Measurements from ENCODE around the gene MUC13.
"Not testable (repeated sequence)": the region's sequence is repeated elsewhere in the genome, so short reads cannot be mapped to it uniquely, and the experiment has no call there.

The MUC13 gene

DNA sequence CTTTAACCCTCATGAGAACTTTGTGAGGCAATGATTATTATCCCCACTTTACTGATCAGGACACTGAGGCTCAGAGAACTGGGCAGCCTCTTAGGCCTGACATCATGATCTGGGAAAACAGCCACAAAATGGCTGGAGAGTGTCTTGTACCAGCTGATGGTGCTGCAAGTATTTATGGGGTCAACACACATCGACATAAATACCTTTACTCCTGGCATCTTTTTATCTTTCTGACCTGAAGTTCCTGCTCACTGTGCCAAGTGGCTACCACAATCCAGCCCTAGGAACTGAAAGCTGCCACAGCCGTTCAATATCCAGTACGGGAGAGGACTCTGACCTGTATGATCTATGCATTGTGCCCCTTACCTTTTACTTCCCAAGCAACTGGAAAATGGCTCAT, 29.2 kb upstream of the MUC13 start:
- no peak overlapping the region for H3K27ac ChIP-seq
- no peak for TF ChIP-seq ZFX (IDR thresholded peaks at IDR 0.05; ENCODE audit: borderline replicate concordance)
- TF ChIP-seq, protein P1, sequence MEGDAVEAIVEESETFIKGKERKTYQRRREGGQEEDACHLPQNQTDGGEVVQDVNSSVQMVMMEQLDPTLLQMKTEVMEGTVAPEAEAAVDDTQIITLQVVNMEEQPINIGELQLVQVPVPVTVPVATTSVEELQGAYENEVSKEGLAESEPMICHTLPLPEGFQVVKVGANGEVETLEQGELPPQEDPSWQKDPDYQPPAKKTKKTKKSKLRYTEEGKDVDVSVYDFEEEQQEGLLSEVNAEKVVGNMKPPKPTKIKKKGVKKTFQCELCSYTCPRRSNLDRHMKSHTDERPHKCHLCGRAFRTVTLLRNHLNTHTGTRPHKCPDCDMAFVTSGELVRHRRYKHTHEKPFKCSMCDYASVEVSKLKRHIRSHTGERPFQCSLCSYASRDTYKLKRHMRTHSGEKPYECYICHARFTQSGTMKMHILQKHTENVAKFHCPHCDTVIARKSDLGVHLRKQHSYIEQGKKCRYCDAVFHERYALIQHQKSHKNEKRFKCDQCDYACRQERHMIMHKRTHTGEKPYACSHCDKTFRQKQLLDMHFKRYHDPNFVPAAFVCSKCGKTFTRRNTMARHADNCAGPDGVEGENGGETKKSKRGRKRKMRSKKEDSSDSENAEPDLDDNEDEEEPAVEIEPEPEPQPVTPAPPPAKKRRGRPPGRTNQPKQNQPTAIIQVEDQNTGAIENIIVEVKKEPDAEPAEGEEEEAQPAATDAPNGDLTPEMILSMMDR (IDR thresholded peaks at IDR 0.05) = no peak

DNA sequence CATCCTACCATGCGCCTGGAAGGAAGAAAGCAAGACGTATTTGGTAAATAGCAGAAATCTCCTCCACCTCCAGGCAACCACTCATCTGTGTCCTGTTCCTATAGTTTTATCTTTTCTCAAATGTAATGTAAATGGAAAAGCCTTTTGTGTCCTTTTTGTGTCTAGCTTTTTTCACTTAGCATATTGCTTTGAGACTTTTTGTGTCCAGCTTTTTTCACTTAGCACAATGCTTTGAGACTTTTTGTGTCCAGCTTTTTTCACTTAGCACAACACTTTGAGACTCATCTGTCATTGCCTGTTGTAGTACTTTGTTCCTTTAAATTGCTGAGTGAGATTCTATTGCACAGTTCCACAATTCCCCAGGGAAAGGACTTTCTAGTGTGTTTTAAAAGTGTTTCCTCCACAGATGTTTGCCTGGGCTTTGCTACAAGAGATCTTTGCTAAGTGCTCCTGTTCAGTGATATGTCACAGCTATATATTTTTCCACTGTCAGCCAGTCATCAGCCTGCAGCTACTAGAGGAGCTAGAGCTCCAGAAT, 27.9 kb upstream of the MUC13 start:
- TF ChIP-seq, protein P1 (IDR thresholded peaks at IDR 0.05) = no peak
- no peak for TF ChIP-seq ZFX (IDR thresholded peaks at IDR 0.05; ENCODE audit: borderline replicate concordance)
- H3K27ac ChIP-seq = no peak overlapping the region

DNA sequence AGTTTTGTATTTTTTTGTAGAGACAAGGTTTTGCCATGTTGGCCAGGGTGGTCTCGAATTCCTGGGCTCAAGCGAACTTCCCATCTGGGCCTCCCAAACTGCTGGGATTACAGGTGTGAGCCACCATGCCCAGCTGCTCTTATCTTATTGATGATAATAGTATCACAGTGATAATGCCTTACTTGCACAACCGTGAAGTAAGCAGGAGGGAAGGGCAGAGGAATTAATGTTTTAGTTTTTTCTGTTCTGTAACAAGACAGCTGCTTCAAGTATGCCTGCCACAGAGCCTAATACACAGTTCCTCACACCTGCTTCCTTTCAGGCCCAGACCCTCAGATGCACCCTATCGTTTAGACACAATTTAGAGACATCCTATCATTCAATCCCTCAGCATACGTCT, 26.1 kb upstream of the MUC13 start:
- no peak for TF ChIP-seq ZFX (IDR thresholded peaks at IDR 0.05; ENCODE audit: borderline replicate concordance)
- TF ChIP-seq, protein P1 (IDR thresholded peaks at IDR 0.05) = no peak
- no peak overlapping the region for H3K27ac ChIP-seq

DNA sequence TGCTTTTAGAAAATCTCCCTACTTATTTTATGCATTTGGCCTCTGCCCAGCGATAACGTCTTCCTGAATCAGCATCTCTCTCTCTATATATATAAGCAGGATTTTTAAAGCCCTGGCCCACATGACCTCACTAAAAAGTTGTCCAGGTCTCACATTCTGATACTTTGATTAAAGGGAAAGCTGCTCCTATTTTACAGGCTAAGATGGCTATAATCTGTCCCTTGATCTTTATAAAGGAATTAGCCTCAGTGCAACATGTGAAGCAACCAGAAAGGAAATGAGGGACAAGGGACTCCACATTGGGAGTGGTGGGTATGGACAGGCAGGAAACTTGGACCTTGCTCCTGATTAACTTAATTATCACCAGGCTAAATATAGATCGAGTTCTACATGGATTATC, 25.6 kb upstream of the MUC13 start:
- no peak for TF ChIP-seq ZFX (IDR thresholded peaks at IDR 0.05; ENCODE audit: borderline replicate concordance)
- TF ChIP-seq, protein P1 (IDR thresholded peaks at IDR 0.05) = no peak
- H3K27ac ChIP-seq = no peak overlapping the region

DNA sequence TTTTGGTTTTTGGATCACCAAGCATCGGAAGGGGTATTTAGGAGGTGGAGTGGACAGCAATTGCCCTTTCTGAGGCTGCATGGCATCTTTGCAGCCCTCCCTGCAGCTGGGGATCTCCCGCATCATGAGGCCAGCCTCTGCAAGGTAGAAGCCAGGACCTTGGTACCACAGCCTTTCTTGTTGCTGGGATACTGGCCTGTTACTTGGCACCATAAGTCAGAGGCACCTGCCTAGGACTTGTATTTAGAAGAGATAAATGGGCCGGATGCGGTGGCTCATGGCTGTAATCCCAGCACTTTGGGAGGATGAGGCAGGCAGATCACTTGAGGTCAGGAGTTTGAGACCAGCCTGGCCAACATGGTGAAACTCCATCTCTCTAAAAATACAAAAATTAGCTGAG, 23.4 kb upstream of the MUC13 start:
- not testable (repeated sequence) for H3K27ac ChIP-seq

DNA sequence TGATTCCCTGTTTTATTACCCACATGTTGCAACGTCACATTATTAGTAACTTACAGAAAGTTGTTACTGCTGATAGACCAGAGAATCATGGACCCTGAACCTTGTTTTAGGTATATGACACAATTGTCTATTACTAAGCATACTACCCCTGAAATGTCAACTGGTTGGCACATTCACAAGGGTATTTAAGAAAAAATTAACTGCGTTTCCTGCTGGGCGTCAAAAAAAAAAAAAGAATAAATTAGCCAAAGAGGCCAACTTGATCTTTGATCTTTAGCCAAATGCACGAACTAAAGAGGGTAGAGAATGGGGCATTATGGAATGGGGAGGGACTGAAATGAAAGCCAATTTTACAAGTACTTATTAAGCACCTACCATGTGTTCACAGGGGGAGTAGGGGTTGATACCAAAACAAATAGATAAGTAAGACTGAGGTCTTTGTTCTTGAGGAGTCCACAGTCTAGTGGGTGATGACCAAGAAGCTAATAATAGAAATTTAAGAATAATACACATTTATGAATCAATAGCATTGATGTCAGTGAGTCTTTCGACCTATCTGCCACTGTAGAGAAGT, 17.8 kb upstream of the MUC13 start:
- TF ChIP-seq ZFX (IDR thresholded peaks at IDR 0.05; ENCODE audit: borderline replicate concordance) = no peak
- TF ChIP-seq, protein P1 (IDR thresholded peaks at IDR 0.05) = no peak
- H3K27ac ChIP-seq = no peak overlapping the region

DNA sequence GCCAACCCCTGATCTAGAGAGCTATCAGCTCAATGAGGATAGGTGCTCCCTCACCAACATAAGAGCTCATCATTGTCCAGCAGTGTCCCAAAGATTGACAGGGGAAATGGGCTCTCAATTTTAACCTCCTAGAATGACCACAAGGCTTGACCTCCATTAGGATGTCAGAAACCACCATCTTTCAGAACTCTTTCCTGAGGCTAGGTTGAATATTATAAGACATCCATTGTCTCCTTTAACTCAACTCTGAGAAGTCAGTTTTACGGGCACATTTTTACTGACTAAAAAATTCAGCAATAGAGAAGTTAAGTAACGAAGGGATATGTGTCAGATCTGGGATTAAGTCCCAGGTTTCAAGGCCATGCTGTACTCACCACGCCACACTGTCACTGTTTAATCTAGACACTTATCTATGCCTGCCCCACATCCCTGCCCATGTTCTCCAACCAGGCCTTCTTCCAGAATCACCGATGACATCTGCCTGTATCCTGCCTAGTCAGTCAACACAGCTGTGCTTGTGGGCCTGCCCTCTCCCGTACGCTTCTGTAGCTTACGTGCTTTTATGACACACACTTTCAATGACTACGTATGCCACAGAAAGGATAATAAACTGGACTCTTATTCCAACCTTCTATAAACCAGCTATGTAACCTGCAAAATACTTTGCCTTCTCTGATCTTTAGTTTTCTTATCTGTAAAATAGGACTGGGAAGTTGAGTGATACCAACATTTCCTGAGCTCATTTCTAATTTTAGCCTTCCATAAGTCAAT, 17.1 kb upstream of the MUC13 start:
- no peak overlapping the region for H3K27ac ChIP-seq
- no peak for TF ChIP-seq ZFX (IDR thresholded peaks at IDR 0.05; ENCODE audit: borderline replicate concordance)

DNA sequence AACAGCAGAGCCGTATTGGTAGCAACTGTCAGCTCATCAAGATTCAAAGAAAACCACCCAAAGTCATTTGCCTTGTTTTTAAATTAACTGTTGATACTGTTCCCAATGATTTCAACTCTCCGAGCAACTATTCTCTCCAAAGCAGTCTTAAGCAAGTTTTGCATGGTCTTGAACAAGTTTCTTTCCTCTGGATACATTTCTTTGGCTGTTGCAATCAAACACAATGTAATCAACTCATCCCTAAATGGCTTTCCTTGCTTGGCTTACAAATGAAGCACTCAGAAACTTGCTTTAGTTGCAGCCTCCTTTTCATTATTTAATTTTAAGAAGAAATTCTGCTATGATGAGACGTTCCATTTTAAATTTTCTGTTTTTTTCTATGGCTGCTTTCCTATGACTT, 15.5 kb upstream of the MUC13 start:
- TF ChIP-seq, protein P1 (IDR thresholded peaks at IDR 0.05) = no peak
- TF ChIP-seq ZFX (IDR thresholded peaks at IDR 0.05; ENCODE audit: borderline replicate concordance) = no peak
- H3K27ac ChIP-seq = no peak overlapping the region
